Measurements from ENCODE around the gene BRICD5. TPM values are rescaled to one million over a fixed set of nuclear protein-coding genes. Genes with fewer than 3 reads are reported as not detected.

Gene BRICD5
- total RNA-seq, 1 donor from 2014 or later: 5.2 TPM

- peaks cover 49% of the 10 kb centered on the region for H3F3A ChIP-seq (ENCODE audit: low read depth)
- peak; percentile 96 for DNase-seq (ENCODE audit: low spot score)
- no peaks in the 10 kb centered on the region for H3K9me3 ChIP-seq (ENCODE audit: low read depth)
- peaks cover 3% of the 10 kb centered on the region for H3K27me3 Mint-ChIP-seq (ENCODE audit: insufficient read depth, low read depth)
- H3K27me3 ChIP-seq: no peaks in the 10 kb centered on the region
- peak within 1 kb of the TSS; percentile 92 for H3K4me3 Mint-ChIP-seq
- H3K4me3 ChIP-seq: peak within 1 kb of the TSS; percentile 69
- no peaks in the 10 kb centered on the region for H3K9me3 Mint-ChIP-seq
- H3K36me3 ChIP-seq: no peaks in the 10 kb centered on the region
- H3K9ac ChIP-seq: peak within 1 kb of the TSS; percentile 53
- TF ChIP-seq, protein P1, sequence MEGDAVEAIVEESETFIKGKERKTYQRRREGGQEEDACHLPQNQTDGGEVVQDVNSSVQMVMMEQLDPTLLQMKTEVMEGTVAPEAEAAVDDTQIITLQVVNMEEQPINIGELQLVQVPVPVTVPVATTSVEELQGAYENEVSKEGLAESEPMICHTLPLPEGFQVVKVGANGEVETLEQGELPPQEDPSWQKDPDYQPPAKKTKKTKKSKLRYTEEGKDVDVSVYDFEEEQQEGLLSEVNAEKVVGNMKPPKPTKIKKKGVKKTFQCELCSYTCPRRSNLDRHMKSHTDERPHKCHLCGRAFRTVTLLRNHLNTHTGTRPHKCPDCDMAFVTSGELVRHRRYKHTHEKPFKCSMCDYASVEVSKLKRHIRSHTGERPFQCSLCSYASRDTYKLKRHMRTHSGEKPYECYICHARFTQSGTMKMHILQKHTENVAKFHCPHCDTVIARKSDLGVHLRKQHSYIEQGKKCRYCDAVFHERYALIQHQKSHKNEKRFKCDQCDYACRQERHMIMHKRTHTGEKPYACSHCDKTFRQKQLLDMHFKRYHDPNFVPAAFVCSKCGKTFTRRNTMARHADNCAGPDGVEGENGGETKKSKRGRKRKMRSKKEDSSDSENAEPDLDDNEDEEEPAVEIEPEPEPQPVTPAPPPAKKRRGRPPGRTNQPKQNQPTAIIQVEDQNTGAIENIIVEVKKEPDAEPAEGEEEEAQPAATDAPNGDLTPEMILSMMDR (IDR thresholded peaks at IDR 0.05): peak; percentile 67
- TF ChIP-seq EZH2 (IDR thresholded peaks at IDR 0.05): no peak
- H3K79me2 ChIP-seq (ENCODE audit: low read depth): peaks cover 45% of the 10 kb centered on the region
- peak within 1 kb of the TSS; percentile 83 for H3K27ac ChIP-seq
- peak within 1 kb of the TSS; percentile 51 for H3K27ac Mint-ChIP-seq
- H3K4me1 ChIP-seq: peaks cover 9% of the 10 kb centered on the region
- H3K36me3 Mint-ChIP-seq: peaks cover 17% of the 10 kb centered on the region
- peak within 1 kb of the TSS; percentile 56 for H2AFZ ChIP-seq (replicated peaks)
- peaks cover 37% of the 10 kb centered on the region for H4K20me1 ChIP-seq (ENCODE audit: low read depth)
- peak within 1 kb of the TSS; percentile 79 for H3K4me2 ChIP-seq
- H3K4me1 Mint-ChIP-seq: peaks cover 9% of the 10 kb centered on the region
Measured at GRCh38 chr16:2251296-2252111, 40.8 kb upstream of the BRICD5 start, which contains the start of gene ECI1. Gene ECI1, minus strand, starts transcription at chr16:2251587. Its CDS starts 21 bp downstream, at chr16:2251566.

DNA sequence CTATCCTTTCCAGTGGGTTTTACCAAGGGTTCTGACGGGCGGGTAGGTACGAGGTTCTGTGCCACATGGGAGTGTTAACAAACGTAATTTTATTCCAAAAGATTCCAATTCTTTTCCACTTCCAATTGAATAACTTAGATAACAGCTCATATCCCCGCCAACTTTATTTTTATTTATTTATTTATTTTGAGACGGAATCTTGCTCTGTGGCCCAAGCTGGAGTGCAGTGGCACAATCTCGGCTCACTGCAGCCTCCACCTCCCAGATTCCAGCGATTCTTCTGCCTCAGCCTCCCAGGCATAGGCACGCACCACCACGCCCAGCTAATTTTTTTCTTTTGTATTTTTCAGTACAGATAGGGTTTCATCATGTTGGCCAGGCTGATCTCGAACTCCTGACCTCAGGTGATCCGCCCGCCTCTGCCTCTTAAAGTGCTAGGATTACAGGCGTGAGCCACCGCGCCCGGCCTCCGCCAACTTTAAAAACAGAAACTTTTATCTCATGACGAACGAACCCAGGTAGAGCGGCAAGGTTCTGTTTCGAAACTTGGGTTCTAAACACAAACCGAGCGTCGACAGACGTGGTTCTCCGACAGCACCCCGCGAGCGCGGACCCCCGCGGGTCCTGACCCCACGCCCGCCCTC, 40.1 kb upstream of the BRICD5 start:
- Histone ChIP-seq H3K9ac (peak overlapping the region; percentile 53), H3K27me3 (no peaks in the 10 kb centered on the region), H3K36me3 (no peaks in the 10 kb centered on the region), H3F3A (ENCODE audit: low read depth) (peaks cover 42% of the 10 kb centered on the region), H3K27ac (no peak overlapping the region), H2AFZ (replicated peaks) (peak overlapping the region; percentile 56), H4K20me1 (ENCODE audit: low read depth) (peaks cover 34% of the 10 kb centered on the region), H3K4me3 (peak overlapping the region; percentile 69), H3K4me2 (peak overlapping the region; percentile 79), H3K9me3 (ENCODE audit: low read depth) (no peaks in the 10 kb centered on the region), H3K79me2 (ENCODE audit: low read depth) (peaks cover 42% of the 10 kb centered on the region), H3K4me1 (peaks cover 9% of the 10 kb centered on the region)
- H3K4me3 Mint-ChIP-seq: peak overlapping the region; percentile 92
- TF ChIP-seq EZH2 (IDR thresholded peaks at IDR 0.05): no peak
- no peak for TF ChIP-seq EZH2phosphoT487 (IDR thresholded peaks at IDR 0.05)
- TF ChIP-seq, protein P1 (IDR thresholded peaks at IDR 0.05): no peak
- H3K36me3 Mint-ChIP-seq: peaks cover 15% of the 10 kb centered on the region
- H3K9me3 Mint-ChIP-seq: no peaks in the 10 kb centered on the region
- peak overlapping the region; percentile 51 for H3K27ac Mint-ChIP-seq
- peaks cover 2% of the 10 kb centered on the region for H3K27me3 Mint-ChIP-seq (ENCODE audit: insufficient read depth, low read depth)
- DNase-seq (ENCODE audit: low spot score): no peak
- peaks cover 9% of the 10 kb centered on the region for H3K4me1 Mint-ChIP-seq

DNA sequence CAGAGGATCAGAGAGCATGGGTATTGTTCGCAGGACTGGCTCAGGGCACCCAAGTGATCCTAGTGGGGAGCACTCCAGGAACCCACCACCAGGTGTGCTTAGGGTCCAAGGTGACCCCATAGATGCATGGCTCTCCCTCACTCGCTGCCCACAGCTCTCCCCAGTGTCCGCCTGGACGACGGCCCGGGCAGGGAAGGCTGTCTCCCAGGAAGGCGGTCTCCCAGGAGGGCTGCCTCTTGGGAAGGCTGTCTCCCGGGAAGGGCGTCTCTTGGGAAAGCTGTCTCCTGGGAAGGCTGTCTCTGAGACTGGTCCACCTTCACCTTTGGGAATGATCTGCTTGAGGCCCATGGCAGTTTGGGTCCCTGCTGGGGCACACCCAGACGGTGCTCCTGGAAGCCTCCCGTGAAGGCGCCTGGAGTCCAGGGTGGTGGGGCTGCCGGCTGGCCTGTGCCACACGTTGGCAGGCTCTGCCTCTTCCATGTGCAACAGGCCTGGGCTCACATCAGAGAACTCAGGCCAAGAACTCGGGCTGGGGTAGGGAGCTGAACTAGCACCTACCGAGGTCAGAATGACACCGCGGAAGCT, 35.7 kb upstream of the BRICD5 start:
- H3K27me3 Mint-ChIP-seq (ENCODE audit: insufficient read depth, low read depth): peaks cover 8% of the 10 kb centered on the region
- no peak overlapping the region for H3K27ac Mint-ChIP-seq
- Histone ChIP-seq H4K20me1 (ENCODE audit: low read depth) (peaks cover 6% of the 10 kb centered on the region), H2AFZ (replicated peaks) (no peak overlapping the region), H3K9ac (no peak overlapping the region), H3K4me2 (no peak overlapping the region), H3K27me3 (no peaks in the 10 kb centered on the region), H3K79me2 (ENCODE audit: low read depth) (peaks cover 42% of the 10 kb centered on the region), H3K27ac (no peak overlapping the region), H3K36me3 (no peaks in the 10 kb centered on the region), H3K4me1 (peaks cover 6% of the 10 kb centered on the region), H3F3A (ENCODE audit: low read depth) (peaks cover 3% of the 10 kb centered on the region), H3K4me3 (no peak overlapping the region), H3K9me3 (ENCODE audit: low read depth) (no peaks in the 10 kb centered on the region)
- H3K4me3 Mint-ChIP-seq: no peak overlapping the region
- no peak for DNase-seq (ENCODE audit: low spot score)
- peaks cover 8% of the 10 kb centered on the region for H3K36me3 Mint-ChIP-seq
- TF ChIP-seq EZH2phosphoT487 (IDR thresholded peaks at IDR 0.05) (no peak), EZH2 (IDR thresholded peaks at IDR 0.05) (no peak)
- TF ChIP-seq, protein P1 (IDR thresholded peaks at IDR 0.05): no peak
- H3K4me1 Mint-ChIP-seq: peaks cover 5% of the 10 kb centered on the region
- no peaks in the 10 kb centered on the region for H3K9me3 Mint-ChIP-seq
